Sigmoid colon (tissue), 7 donors: Measurements from ENCODE around the gene CORO1C. TPM values are rescaled to one million over a fixed set of nuclear protein-coding genes. Genes with fewer than 3 reads are reported as not detected.
A peak's percentile ranks its signal among the peaks of the same experiment; 100 is the strongest.
"Not testable (repeated sequence)": the region's sequence is repeated elsewhere in the genome, so short reads cannot be mapped to it uniquely, and the experiment has no call there.

ENCODE experiments used
- DNase-seq: peaks from one replicate; pipeline ENCODE4 v3.0.0-alpha.2; 2019
- H3K27ac ChIP-seq, 4 donors: fragments of 200-600 bp; sonication (generic); one replicate each; pipeline ENCODE4 v1.5.1; 2016 to 2019; ENCODE audit warnings: mild to moderate bottlenecking in 1 of 4
- H3K27me3 ChIP-seq, 3 donors: fragments of 200-600 bp; sonication (generic); one replicate each; pipeline ENCODE4 v1.5.1; 2019; ENCODE audit warnings: mild to moderate bottlenecking in 1 of 3
- H3K36me3 ChIP-seq, 4 donors: fragments of 200-600 bp; sonication (generic); one replicate each; pipeline ENCODE4 v1.5.1; 2016 to 2019
- H3K4me1 ChIP-seq, 4 donors: fragments of 200-600 bp; sonication (generic); one replicate each; pipeline ENCODE4 v1.5.1; 2017 to 2019
- H3K4me3 ChIP-seq, 4 donors: fragments of 200-600 bp; sonication (generic); one replicate each; pipeline ENCODE4 v1.5.1; 2017 to 2019; ENCODE audit warnings: mild to moderate bottlenecking in 2 of 4, moderate library complexity in 1 of 4
- H3K9me3 ChIP-seq, 4 donors: fragments of 200-600 bp in 3 of 4; sonication (generic) in 3 of 4; one replicate each; pipeline versions ENCODE4 v1.5.1 to v1.6.1; 2013 to 2019
- CTCF ChIP-seq, 4 experiments: fragments of 450-650 bp in 3 of 4; fragments of 200-600 bp in 1 of 4; IDR thresholded peaks; one replicate each; pipeline ENCODE4 v1.5.1; 2016 to 2019; ENCODE audit warnings: antibody characterized with exemption in 4 of 4, mild to moderate bottlenecking in 3 of 4, moderate library complexity in 2 of 4
- EP300 ChIP-seq, 4 donors: sonication (generic); formaldehyde crosslinking; IDR thresholded peaks; one replicate each; pipeline ENCODE4 v1.6.1; 2017; ENCODE audit warnings: antibody characterized with exemption in 4 of 4
- POLR2A ChIP-seq, 2 donors: fragments of 450-650 bp; IDR thresholded peaks; one replicate each; pipeline ENCODE4 v1.6.1; 2016; ENCODE audit warnings: antibody characterized with exemption in 2 of 2, mild to moderate bottlenecking in 2 of 2, moderate library complexity in 2 of 2
- POLR2AphosphoS5 ChIP-seq, 4 donors: sonication (generic); formaldehyde crosslinking; IDR thresholded peaks; one replicate each; pipeline ENCODE4 v1.6.1; 2017; ENCODE audit warnings: antibody characterized with exemption in 4 of 4
- WGBS, 2 donors: extraction: QIAGEN DNeasy Blood & Tissue Kit; methylation state at CpG; one replicate each; pipeline ENCODE4 v1.1.7; 2013; 5-methylcytosine and 5-hydroxymethylcytosine counted together
- intact Hi-C: fragments of 100-400 bp; cut with DNase I; formaldehyde crosslinking; loops from one replicate; pipeline ENCODE4 v1.15.1; 2023
- polyA plus RNA-seq, 3 donors: library from polyadenylated mRNA; stranded (reverse); fragments of 200-250 nt; gene quantifications; one replicate each; pipeline ENCODE4 v1.2.3, GENCODE V29; 2013
- total RNA-seq, 4 donors: library from RNA; depleted of rRNA; stranded (reverse); fragments of >200 nt; gene quantifications; one replicate each; pipeline ENCODE4 v1.1.0, GENCODE V29; 2016
- donor health status: healthy with polysubstance abuse.
- donor health status: Bipolar disorder and iron deficiency.
- donor health status: healthy.

CORO1C gene
- total and polyA plus RNA-seq, 7 donors, result 38.4 to 569 (median 247) TPM

GRCh38 chr12:108657130-108657745 is 74.1 kb downstream of the CORO1C start:
- Histone ChIP-seq H3K27ac (peak overlapping the region in 2 of 4 donors; percentile 85 to 99), H3K36me3 (peaks cover 21 to 82% (median 30%) of the 10 kb centered on the region in 4 donors), H3K27me3 (no peaks in the 10 kb centered on the region), H3K9me3 (no peaks in the 10 kb centered on the region), H3K4me3 (no peak overlapping the region), H3K4me1 (peaks cover 0 to 44% (median 31%) of the 10 kb centered on the region in 4 donors)
- 57 to 91% methylated on average over 10 of the region's 10 CpGs for whole genome bisulfite sequencing, 2 donors
- no peak for DNase-seq
- intact Hi-C loops, result no loop called here
- TF ChIP-seq POLR2A (IDR thresholded peaks at IDR 0.05) (no peak), POLR2AphosphoS5 (IDR thresholded peaks at IDR 0.05) (no peak), EP300 (IDR thresholded peaks at IDR 0.05) (no peak), CTCF (IDR thresholded peaks at IDR 0.05) (no peak)

- DNase-seq, result not testable (repeated sequence)
- WGBS, 2 donors, result 93 to 95% methylated on average over 24 of the region's 24 CpGs
Measured at GRCh38 chr12:108656247-108656646, 75.1 kb downstream of the CORO1C start.

GRCh38 chr12:108655812-108656175 is 75.5 kb downstream of the CORO1C start:
- H3K27me3 ChIP-seq, H3K4me3 ChIP-seq, H3K9me3 ChIP-seq, intact Hi-C loops, DNase-seq: not testable (repeated sequence)
- WGBS, 2 donors, result 94 to 96% methylated on average over 19 to 23 of the region's 28 CpGs
- Histone ChIP-seq H3K36me3 (peaks cover 31 to 85% (median 37%) of the 10 kb centered on the region in 4 donors), H3K27ac (peak overlapping the region in 1 of 4 donors; percentile 56), H3K4me1 (peaks cover 0 to 40% (median 29%) of the 10 kb centered on the region in 4 donors)

More at GRCh38 chr12:108656247-108656646, 75.1 kb downstream of the CORO1C start:
- Histone ChIP-seq H3K36me3 (peaks cover 27 to 85% (median 37%) of the 10 kb centered on the region in 4 donors), H3K27ac (peak overlapping the region in 2 of 4 donors; percentile 56 to 99), H3K4me1 (peaks cover 0 to 44% (median 29%) of the 10 kb centered on the region in 4 donors)
- H3K4me3 ChIP-seq, intact Hi-C loops, H3K27me3 ChIP-seq, H3K9me3 ChIP-seq: not testable (repeated sequence)

- Histone ChIP-seq H3K27ac (peak overlapping the region in 1 of 4 donors; percentile 18), H3K4me1 (peaks cover 0 to 38% (median 27%) of the 10 kb centered on the region in 4 donors), H3K36me3 (peaks cover 31 to 88% (median 42%) of the 10 kb centered on the region in 4 donors)
- H3K9me3 ChIP-seq, H3K27me3 ChIP-seq, DNase-seq, H3K4me3 ChIP-seq, intact Hi-C loops: not testable (repeated sequence)
- 95% methylated on average over 9 of the region's 9 CpGs for WGBS, 2 donors
Measured at GRCh38 chr12:108654622-108655021, 76.7 kb downstream of the CORO1C start.

- peaks cover 0 to 38% (median 28%) of the 10 kb centered on the region in 4 donors for H3K4me1 ChIP-seq
- no peak overlapping the region for H3K4me3 ChIP-seq
- 92 to 94% methylated on average over 3 of the region's 3 CpGs for WGBS, 2 donors
- H3K36me3 ChIP-seq, result peaks cover 32 to 91% (median 45%) of the 10 kb centered on the region in 4 donors
- no peaks in the 10 kb centered on the region for H3K9me3 ChIP-seq
- no peak for TF ChIP-seq POLR2A (IDR thresholded peaks at IDR 0.05)
- TF ChIP-seq POLR2AphosphoS5 (IDR thresholded peaks at IDR 0.05), result no peak
- no peak for TF ChIP-seq CTCF (IDR thresholded peaks at IDR 0.05)
- no peak for TF ChIP-seq EP300 (IDR thresholded peaks at IDR 0.05)
- intact Hi-C loops, result no loop called here
- peak overlapping the region in 1 of 4 donors; percentile 15 for H3K27ac ChIP-seq
- H3K27me3 ChIP-seq, result no peaks in the 10 kb centered on the region
- no peak for DNase-seq
Measured at GRCh38 chr12:108653922-108654321, 77.4 kb downstream of the CORO1C start.

- intact Hi-C loops, result no loop called here
- peak overlapping the region in 2 of 4 donors; percentile 15 to 39 for H3K27ac ChIP-seq
- no peaks in the 10 kb centered on the region for H3K9me3 ChIP-seq
- peaks cover 0 to 31% (median 21%) of the 10 kb centered on the region in 4 donors for H3K4me1 ChIP-seq
- H3K4me3 ChIP-seq, result no peak overlapping the region
- H3K27me3 ChIP-seq, result no peaks in the 10 kb centered on the region
- TF ChIP-seq POLR2AphosphoS5 (IDR thresholded peaks at IDR 0.05) (no peak), CTCF (IDR thresholded peaks at IDR 0.05) (no peak), EP300 (IDR thresholded peaks at IDR 0.05) (no peak), POLR2A (IDR thresholded peaks at IDR 0.05) (no peak)
- peaks cover 36 to 91% (median 47%) of the 10 kb centered on the region in 4 donors for H3K36me3 ChIP-seq
- DNase-seq, result no peak
Measured at GRCh38 chr12:108653082-108653516, 78.2 kb downstream of the CORO1C start.
